ENCODE results near the gene DICER1. TPM values are rescaled to one million over a fixed set of nuclear protein-coding genes. Genes with fewer than 3 reads are reported as not detected.

DICER1 gene
- polyA plus RNA-seq, 3 donors, result 26.5 to 38.4 (median 34.7) TPM

- H3K4me3 ChIP-seq (replicated peaks in 1 of 3; ENCODE audit: low read depth in 2 of 3, low read length in 3 of 3), result no peak overlapping the region
- H3K4me1 ChIP-seq (ENCODE audit: control insufficient read depth in 1 of 2, insufficient read depth in 2 of 2, low read length in 2 of 2), result no peaks in the 10 kb centered on the region
- no peaks in the 10 kb centered on the region for H3K9me3 ChIP-seq (replicated peaks in 1 of 2; ENCODE audit: control insufficient read depth in 1 of 2, insufficient read depth in 1 of 2, low read length in 2 of 2)
- no peaks in the 10 kb centered on the region for H3K36me3 Mint-ChIP-seq
- H3K4me1 Mint-ChIP-seq, result no peaks in the 10 kb centered on the region
- no peak overlapping the region for H3K9ac ChIP-seq (ENCODE audit: insufficient read depth, low read length, poor library complexity, severe bottlenecking)
- H3K4me2 ChIP-seq (replicated peaks; ENCODE audit: extremely low read depth, low read length, poor library complexity, severe bottlenecking), result no peak overlapping the region
- no peaks in the 10 kb centered on the region for H3K27me3 ChIP-seq (ENCODE audit: control insufficient read depth in 2 of 2, insufficient read depth in 2 of 2, low read length in 2 of 2)
- WGBS (ENCODE audit: insufficient coverage), result 93% methylated on average over 15 of the region's 17 CpGs
- TF ChIP-seq CTCF (IDR thresholded peaks at IDR 0.05), result no peak
- H3K27ac Mint-ChIP-seq, result no peak overlapping the region
- DNase-seq, result no peak
- H4K20me1 ChIP-seq (ENCODE audit: insufficient read depth, low read length), result no peaks in the 10 kb centered on the region
- H3K79me2 ChIP-seq (ENCODE audit: insufficient read depth, low read length), result no peaks in the 10 kb centered on the region
- no peaks in the 10 kb centered on the region for H3K36me3 ChIP-seq (replicated peaks in 1 of 2; ENCODE audit: control insufficient read depth in 1 of 2, insufficient read depth in 2 of 2, low read length in 2 of 2)
- intact Hi-C loops (cut with micrococcal nuclease), result no loop called here
- no peak overlapping the region for H3K27ac ChIP-seq (ENCODE audit: low read depth in 1 of 2, low read length in 2 of 2)
- H3K9me3 Mint-ChIP-seq, result peaks cover 0 to 8% (median 2%) of the 10 kb centered on the region in 7 donors
- H2AFZ ChIP-seq (ENCODE audit: insufficient read depth, low read depth, low read length, poor library complexity, severe bottlenecking), result no peak overlapping the region
- peaks cover 3 to 13% (median 9%) of the 10 kb centered on the region in 3 donors for H3K27me3 Mint-ChIP-seq (ENCODE audit: low read depth in 3 of 3)
- no peak overlapping the region for H3K4me3 Mint-ChIP-seq
Measured at GRCh38 chr14:95039259-95039992, 117.9 kb downstream of the DICER1 start.

- no peaks in the 10 kb centered on the region for H3K9me3 ChIP-seq (replicated peaks in 1 of 2; ENCODE audit: control insufficient read depth in 1 of 2, insufficient read depth in 1 of 2, low read length in 2 of 2)
- H3K36me3 ChIP-seq (replicated peaks in 1 of 2; ENCODE audit: control insufficient read depth in 1 of 2, insufficient read depth in 2 of 2, low read length in 2 of 2), result no peaks in the 10 kb centered on the region
- WGBS (ENCODE audit: insufficient coverage), result 84% methylated on average over 6 of the region's 9 CpGs
- no peak for TF ChIP-seq CTCF (IDR thresholded peaks at IDR 0.05)
- H3K4me1 Mint-ChIP-seq, result no peaks in the 10 kb centered on the region
- H3K27ac Mint-ChIP-seq, result no peak overlapping the region
- H3K4me3 Mint-ChIP-seq, result no peak overlapping the region
- H3K27me3 ChIP-seq (ENCODE audit: control insufficient read depth in 2 of 2, insufficient read depth in 2 of 2, low read length in 2 of 2), result no peaks in the 10 kb centered on the region
- H2AFZ ChIP-seq (ENCODE audit: insufficient read depth, low read depth, low read length, poor library complexity, severe bottlenecking), result no peak overlapping the region
- no peaks in the 10 kb centered on the region for H4K20me1 ChIP-seq (ENCODE audit: insufficient read depth, low read length)
- H3K9me3 Mint-ChIP-seq, result peaks cover 0 to 10% (median 2%) of the 10 kb centered on the region in 7 donors
- H3K4me3 ChIP-seq (replicated peaks in 1 of 3; ENCODE audit: low read depth in 2 of 3, low read length in 3 of 3), result no peak overlapping the region
- no peak overlapping the region for H3K9ac ChIP-seq (ENCODE audit: insufficient read depth, low read length, poor library complexity, severe bottlenecking)
- no peaks in the 10 kb centered on the region for H3K36me3 Mint-ChIP-seq
- intact Hi-C loops (cut with micrococcal nuclease), result no loop called here
- H3K4me1 ChIP-seq (ENCODE audit: control insufficient read depth in 1 of 2, insufficient read depth in 2 of 2, low read length in 2 of 2), result no peaks in the 10 kb centered on the region
- H3K27me3 Mint-ChIP-seq (ENCODE audit: low read depth in 3 of 3), result peaks cover 3 to 13% (median 11%) of the 10 kb centered on the region in 3 donors
- no peaks in the 10 kb centered on the region for H3K79me2 ChIP-seq (ENCODE audit: insufficient read depth, low read length)
- no peak overlapping the region for H3K4me2 ChIP-seq (replicated peaks; ENCODE audit: extremely low read depth, low read length, poor library complexity, severe bottlenecking)
- H3K27ac ChIP-seq (ENCODE audit: low read depth in 1 of 2, low read length in 2 of 2), result no peak overlapping the region
- DNase-seq, result no peak
Measured at GRCh38 chr14:95038521-95039250, 118.6 kb downstream of the DICER1 start.

All from CD14-positive monocyte (primary cell).